ENCODE results near the gene KIRREL1. TPM values are rescaled to one million over a fixed set of nuclear protein-coding genes. Genes with fewer than 3 reads are reported as not detected.

Gene KIRREL1
- total RNA-seq, 1 donor from 2014 or later: 13.5 TPM

DNA sequence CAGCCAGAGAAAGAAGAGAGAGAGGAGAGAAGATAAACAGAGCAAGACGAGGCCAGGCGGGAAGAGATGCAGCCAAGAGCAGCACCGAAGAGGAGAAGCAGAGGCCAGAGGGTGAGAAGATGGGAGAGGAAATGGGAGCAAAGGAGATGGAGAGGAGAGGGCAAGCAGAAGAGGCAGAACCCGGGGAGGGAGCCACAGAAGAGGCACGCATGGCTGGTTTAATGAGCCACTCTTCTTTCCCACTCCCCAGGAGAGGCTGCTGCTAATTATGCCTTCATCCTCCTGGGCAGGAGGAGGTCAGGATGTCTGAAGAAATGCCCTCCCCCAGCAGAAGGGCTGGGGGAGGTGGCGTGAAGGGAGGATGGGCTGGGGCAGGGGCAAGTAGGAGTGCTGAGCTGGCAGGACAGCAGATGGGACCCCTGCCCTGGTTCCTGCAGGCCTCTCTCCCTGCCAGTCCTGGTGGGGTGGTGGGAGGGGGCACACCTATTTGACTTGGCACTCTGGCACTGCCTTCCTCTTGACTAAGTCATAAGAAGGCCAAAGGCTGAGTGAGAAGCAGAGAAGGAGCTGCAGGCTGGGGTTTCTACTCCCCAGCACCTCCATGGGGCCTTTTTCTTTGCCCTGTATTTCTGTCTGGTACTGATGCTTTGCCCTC is 32.3 kb downstream of the KIRREL1 start:
- DNase-seq (ENCODE audit: low spot score in 2 of 2) (no peak), FAIRE-seq (no peak)

DNA sequence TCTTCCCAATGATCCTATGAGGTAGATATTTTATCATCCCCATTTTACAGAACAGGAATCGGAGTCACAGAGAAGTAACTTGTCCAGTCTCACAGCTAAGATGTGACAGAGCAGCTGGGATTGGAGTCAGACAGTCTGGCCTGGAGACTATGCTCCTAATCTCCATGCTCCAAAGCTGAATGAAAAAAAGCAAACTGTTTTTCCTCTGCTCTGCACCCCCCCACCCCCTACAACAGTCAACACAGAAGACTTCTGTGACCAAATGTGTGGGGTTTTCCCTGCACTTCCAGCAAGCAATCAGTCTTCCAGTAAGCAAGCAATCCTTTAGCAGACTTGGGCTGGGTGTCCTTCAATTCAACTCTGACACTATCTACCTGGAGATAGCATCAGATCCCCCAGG is 33.2 kb downstream of the KIRREL1 start:
- DNase-seq (ENCODE audit: low spot score in 2 of 2) (no peak), FAIRE-seq (no peak)

DNA sequence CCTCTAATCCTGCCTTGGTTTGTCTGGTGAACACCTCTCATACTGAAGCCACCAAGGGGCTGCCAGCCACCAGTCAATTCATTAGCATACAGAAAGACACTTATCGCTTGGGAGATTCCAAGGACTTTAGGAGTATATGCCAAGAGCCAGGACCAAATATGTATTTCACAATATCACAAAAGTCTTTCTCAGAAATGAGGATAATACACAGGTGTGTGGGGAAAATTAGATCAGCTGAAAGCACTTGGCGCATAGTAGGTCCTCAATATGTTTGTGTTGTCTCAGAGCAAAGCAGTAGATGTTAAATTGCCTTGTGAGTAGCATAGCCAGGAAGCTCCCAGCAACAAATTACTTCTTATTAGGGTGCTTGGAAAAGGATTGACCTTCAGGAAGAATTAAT is 34.1 kb downstream of the KIRREL1 start:
- DNase-seq (ENCODE audit: low spot score in 2 of 2) (no peak), FAIRE-seq (no peak)

DNA sequence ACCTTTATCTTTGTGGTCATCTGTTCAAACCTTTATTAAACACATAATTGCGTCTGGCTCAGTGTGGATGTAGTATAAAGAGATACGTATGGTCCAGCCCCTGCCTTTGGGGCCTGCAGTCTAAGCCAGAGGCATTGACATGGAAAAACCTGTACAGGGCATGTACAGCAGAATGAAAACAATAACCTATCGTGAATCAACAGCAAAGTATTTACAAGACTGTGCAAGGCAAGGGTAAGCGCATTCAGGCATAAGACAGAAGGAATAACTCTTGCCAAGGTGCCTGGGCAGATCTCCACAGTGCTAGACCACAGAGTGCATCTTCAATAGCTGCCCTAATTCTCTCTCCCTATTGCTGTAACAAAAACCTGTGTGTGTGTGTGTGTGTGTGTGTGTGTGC is 35.5 kb downstream of the KIRREL1 start:
- FAIRE-seq (no peak), DNase-seq (ENCODE audit: low spot score in 2 of 2) (no peak)

DNA sequence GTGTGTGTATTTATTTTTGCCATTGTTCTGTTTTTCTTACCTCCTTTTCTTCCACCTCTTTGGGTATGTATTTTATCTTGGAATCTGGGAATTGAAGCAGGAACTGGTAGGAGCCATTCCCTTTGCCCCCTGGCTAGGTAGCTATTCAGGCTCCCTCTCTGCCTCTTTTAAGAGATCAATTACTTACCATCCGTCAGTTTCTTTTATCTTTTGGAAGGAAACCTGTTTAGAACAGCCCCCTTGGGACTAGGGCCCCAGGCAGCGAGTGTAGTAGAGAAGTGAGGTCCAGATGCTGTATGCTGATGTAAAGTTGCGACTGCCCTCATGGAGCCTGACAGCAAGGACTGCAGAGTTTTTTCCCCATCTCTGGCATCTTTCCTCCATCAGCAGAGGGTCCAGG is 41.6 kb downstream of the KIRREL1 start:
- DNase-seq (ENCODE audit: low spot score in 2 of 2): no peak

DNA sequence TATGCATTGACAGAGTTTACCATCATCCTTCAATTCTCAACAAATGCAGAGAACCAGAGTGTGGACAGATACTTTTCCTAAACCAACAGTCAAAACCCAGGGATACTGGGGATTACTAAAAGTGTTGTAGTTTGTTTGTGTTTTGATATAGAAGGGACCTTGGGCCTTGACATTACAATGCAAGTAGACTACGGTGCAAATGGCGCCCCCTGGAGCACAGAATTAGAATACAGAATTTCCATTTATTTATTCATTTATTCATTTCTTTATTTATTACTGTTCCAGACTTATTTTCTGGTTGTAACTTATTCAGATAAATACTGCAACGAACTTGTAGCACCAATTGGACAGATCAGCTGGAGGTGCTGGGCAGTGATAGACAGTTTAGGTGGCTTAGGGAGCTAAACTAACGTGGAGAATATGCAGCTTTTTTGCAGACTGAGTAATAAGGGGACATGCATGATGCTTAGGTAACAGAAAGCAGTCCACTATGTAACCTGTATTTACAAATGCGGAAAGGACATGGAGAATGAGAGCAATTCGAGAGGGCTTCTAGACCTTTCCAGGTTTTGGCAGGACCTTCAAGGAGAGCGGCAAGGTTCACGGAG is 42.6 kb downstream of the KIRREL1 start:
- no peak for FAIRE-seq
- DNase-seq (ENCODE audit: low spot score in 2 of 2): no peak

More for the DNA sequence above, 41.6 kb downstream of the KIRREL1 start:
- no peak for FAIRE-seq

DNA sequence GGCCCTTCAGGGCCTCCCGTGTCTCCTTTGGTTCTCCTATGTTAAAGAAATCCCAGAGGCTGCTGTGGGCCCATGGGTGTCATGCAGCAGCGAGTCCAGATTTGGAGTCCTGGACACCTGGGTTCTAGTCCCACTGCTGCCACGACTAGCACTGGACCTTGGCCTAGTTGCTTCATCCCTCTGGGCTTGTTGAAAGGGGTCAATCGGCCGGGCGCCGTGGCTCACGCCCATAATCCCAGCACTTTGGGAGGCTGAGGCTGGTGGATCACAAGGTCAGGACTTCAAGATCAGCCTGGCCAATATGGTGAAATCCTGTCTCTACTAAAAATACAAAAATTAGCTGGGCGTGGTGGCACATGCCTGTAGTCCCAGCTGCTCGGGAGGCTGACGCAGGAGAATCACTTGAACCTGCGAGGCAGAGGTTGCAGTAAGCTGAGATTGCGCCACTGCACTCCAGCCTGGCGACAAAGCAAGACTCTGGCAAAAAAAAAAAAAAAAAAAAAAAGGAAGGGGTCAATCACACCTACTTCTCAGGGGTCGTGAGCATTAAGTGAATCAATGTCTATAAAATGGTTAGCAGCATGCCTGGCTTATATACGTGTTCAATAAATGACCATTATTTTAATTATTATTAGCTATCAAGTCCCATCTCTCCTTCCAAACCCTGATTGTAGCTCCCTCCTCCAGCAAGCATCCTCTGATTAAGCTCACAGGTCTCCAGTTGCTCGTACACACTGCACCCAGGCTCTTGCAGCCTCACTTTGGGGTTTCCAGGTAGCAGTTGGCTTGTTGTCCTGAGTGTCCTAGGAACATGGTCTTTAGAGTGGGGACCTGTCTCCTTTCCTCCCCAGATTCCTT is 43.8 kb downstream of the KIRREL1 start:
- no peak for FAIRE-seq

DNA sequence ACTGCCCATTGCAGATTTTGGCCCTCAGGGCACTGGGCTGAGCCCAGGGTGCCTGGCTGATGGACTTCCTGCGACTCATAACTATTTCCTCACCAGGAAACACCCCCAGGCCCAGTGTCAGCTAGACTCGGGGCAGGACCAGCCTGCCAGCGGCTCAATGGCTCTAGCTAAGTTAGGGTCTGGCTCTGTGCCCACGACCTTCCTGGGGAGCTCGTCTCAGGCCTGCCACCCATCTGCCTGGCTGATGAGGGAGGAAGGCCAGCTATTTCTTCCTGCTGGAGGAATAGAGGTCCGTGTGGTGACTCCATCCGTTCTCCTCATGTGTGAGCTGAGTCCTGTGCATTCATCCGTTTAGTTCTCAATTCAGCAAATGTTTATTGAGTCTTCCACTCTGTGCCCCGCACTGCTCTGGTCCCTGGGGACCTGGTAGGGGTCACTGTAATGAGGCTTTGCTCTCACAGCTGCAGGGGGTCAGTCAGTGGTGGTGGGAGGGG is 44.5 kb downstream of the KIRREL1 start:
- no peak for DNase-seq (ENCODE audit: low spot score in 2 of 2)
- FAIRE-seq: no peak

More for the DNA sequence above, 43.8 kb downstream of the KIRREL1 start:
- no peak for DNase-seq (ENCODE audit: low spot score in 2 of 2)

DNA sequence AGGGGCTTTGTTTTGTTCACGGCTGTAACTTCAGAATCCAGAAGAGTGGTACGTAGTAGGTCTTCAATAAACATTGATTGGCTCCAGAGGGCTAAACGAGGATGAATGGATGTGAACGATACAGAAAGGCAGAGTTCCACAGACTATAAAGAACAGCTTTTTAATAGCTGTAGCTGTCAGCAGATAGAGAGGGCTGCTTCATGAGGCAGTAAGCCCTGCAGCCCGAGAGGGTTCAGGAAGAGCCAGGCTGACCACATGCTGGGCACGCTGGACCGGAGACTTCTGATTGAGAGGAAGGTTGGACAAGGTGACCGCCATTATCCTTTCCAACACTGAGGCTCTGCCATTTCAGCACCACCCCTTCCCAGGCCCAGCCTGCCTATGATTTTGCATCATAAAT is 45.3 kb downstream of the KIRREL1 start:
- FAIRE-seq (no peak), DNase-seq (ENCODE audit: low spot score in 2 of 2) (no peak)

DNA sequence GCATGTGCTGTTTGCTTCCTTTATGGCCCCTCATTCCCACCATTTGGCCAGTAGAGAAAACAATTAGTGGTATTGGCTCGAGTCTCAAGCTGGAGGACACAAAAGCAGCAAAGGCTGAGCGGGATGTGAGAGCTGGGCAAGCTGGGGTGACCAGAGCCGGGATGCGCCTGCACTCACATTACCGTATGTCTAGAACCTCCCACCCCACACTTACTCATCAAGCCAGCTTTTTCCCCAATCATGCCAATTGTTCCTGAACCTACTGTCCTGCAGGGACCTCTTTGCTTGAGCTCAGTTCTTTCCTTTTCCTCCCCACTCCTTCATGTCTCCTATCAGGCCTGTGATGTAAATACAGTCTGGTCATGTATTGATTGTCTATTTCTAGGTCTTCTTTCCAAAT is 45.9 kb downstream of the KIRREL1 start:
- FAIRE-seq (no peak), DNase-seq (ENCODE audit: low spot score in 2 of 2) (no peak)

DNA sequence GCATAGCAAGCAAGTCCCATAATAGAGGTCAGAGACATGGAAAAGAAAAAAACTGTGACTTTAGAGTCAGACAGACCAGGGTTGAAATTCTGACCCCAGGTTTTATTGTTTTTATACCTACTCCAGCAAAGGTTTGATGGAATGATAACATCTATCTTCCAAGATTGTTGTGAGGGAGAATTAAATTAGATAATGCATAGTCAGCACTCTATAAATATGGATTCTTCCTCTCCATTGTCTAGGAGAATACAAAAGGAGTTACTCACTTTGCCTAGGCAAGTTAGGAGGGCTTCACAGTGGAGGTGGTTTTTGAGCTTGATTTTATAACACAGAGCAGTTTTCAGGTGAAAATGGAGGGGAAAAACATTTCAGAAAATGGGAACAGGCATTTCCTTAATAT is 46.9 kb downstream of the KIRREL1 start:
- DNase-seq (ENCODE audit: low spot score in 2 of 2): no peak
- FAIRE-seq: no peak

DNA sequence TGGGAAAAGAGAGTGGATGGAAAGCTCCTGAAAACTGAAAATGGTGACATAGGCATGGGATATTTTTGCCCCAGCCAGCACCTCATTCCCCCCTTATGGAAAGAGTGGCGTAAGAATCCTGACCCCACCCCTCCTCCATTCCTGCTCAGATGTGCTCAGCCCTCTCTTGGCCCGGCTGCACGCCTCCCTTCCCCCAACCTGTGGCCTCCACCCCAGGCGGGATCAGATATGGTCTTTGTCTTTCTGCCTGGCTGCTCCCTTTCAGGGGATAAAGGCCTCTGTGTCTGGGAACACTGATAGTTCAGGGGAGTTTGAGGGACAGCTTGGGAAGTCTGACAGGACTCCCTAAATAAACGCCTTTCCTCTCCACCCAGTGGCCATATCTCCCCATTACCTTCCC is 49.8 kb downstream of the KIRREL1 start:
- DNase-seq (ENCODE audit: low spot score in 2 of 2) (peak in 1 of 2 donors; percentile 8), FAIRE-seq (no peak)

DNA sequence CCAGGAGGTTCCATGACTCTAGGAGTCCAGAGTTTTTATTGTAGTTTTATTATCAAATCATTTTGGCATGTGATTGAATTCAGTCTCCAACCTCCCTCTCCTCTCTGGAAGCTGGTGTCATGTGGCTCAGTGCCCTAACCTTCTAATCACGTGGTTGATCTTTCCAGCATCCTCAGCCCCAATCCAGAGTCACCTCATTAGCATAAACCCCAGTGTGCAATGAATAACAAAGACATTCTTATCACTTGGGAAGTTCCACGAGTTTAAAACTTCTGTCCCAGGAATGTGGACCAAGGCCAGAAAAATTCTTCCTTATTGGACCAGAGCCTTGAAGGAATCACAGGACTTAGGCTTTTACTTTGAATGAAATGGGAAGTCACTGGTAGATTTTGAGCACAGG is 52.2 kb downstream of the KIRREL1 start:
- FAIRE-seq (no peak), DNase-seq (ENCODE audit: low spot score in 2 of 2) (no peak)

DNA sequence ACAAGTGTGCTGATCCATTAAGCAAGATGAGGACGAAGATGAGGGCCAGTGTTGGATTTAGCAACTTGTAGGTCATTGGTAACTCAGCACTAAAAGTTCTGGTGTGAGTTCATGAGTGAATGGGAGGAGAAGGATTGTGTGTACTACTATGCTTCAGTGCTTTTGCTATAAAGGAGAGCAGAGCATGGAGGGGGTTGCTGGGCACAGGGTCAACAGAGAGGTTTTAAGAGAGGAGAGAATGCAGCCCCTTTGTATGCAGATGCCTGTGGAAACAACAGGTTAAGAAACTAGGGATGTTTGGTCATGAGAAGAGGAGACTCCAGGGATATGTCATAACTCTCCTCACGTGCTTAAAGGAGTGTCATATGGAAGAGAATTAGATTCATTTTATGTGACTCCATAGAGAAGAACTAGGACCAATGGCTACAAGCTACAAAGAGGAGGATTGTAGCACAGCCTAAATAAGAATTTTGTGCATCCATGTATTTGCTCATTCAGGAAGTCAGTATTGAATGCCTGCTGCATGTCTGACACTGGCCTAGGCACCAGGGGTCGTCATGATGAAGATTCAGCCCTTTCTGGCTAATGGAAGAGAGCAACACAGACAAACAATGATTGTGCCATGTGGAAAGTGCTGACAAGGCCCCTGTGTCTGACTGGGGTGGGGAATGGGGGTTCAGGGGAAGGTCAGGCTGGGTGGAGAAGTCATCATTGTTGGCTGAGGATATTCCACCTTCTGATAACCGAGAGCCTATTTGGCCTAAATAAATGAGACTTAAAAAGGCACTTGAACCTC is 53.5 kb downstream of the KIRREL1 start:
- no peak for DNase-seq (ENCODE audit: low spot score in 2 of 2)
- no peak for FAIRE-seq

DNA sequence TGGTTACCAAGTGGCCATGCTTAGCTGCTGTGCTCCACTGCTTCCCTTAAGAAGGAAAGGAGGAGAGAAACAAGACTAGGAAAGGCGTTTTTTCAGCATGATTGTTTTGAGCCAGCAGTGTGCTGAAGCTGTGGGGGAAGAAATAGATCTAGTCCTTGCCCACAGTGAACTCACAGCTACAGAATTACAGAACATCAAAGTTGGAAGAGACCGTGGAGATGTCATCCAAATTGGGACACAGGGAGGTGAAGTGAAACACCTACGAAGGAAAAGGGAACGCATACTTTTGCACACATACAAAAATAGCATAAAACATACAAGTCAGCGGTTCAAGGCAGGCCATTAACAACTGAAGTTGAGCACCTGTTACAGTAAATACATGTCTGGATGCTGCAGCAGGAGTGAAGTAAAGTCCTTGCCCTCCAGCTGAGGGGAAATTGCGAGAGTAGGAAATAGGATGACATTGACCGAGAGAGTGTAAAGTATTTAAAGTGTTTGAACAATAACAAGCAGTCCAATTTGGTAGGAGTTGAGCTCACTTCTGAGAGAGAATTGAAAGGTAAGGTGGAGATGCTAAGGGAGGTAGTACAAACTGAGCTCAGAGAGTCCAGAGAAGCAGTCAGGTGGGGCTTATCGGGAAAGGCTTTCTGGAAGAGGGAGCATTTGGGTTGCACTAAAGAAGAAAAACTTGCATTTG is 55.1 kb downstream of the KIRREL1 start:
- DNase-seq (ENCODE audit: low spot score in 2 of 2) (no peak), FAIRE-seq (no peak)

DNA sequence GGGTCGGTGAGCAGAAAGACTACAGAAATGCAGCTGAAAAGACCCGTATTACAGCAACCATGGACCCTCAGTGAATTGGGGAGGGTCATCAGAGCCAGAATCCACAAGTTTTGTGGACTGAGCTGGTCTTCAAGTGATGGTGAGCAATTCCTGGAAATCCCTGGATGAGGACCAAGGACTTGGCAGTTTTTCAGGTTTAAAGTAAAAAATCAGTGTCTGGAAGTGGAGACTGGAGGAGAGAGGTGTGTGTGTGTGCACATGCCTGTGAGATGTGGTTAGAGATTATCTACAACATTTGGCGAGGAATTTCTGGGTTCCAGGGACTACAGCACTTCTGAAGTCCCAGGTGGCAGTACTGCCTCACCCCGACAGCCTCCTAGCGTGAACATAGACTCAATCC is 56.4 kb downstream of the KIRREL1 start:
- DNase-seq (ENCODE audit: low spot score in 2 of 2) (no peak), FAIRE-seq (no peak)

DNA sequence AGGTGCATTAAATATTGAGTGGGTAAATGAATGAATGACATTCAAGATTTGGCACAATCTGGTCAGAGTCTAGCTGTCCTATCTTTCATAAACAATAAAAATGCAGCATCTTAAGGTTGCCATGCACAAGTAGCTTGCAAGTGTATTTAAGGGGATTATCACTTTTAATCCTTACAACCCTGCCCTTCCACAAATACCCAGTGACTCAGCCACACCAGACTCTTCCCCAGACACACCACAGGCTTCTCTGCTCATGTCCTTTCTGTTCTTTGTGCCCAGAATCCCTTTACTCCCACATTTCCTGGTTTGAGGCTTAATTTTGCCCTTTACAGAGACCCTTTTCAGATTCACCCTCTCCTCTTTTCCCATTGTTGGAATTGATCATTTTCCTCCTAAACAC is 59.8 kb downstream of the KIRREL1 start:
- DNase-seq (ENCODE audit: low spot score in 2 of 2) (no peak), FAIRE-seq (no peak)

DNA sequence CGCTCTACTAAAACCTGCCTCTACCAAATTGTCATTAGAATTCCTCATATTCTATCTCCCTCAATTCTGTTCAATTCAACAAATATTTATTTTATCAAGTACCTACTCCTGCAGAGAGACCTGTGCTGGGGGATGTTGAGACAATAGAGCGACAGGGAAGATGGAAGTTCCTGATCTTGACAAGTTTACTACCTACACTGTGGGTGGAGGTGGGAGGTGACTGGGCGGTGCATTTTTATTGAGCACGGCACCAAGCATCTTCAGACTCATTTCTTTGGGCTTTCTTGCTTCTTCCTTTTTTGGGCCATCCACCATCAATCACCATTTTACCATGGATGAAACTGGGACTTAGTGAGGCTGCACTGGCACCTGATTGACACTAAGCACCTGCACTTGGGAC is 61.3 kb downstream of the KIRREL1 start:
- DNase-seq (ENCODE audit: low spot score in 2 of 2) (no peak), FAIRE-seq (no peak)

DNA sequence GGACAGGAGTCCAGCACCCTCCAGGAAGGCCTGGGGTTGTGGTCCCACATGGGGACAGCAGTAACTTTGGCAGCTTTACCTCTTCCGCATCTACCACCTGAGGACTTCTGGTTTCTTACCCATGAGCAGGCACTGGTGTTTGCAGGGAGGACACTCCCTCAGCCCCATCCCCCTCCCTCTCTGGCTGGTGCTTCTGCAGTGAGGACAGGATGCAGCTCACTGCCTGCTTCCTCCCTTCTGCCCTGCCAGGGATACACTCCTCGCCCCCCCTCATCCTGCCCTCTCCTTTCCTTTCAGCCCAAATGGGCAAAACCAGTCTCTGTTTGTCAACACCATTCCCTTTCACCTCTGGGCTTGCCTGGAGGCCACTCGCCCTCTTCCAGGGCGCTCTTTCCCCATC is 62.4 kb downstream of the KIRREL1 start:
- no peak for DNase-seq (ENCODE audit: low spot score in 2 of 2)
- FAIRE-seq: no peak

DNA sequence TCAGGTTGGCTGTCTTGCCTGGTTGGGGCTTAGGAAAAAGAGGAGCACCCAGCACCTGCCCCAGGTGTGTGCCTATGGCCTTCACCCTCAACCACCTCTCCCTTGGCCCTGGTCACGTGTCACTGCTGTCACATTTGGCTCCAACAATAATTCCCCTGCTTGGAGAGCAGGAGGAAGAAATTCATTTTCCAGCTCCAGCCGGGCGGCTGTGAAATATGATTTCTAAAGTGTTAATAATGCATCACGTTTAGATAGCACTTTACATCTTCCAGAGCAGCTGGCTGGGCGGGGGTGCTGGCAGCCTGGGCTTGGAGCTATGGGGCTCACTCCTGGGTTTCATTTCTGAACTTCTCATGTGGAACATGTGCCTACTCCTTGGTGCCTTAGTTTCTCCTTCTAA is 63.1 kb downstream of the KIRREL1 start:
- DNase-seq (ENCODE audit: low spot score in 2 of 2) (no peak), FAIRE-seq (no peak)
